Heart right ventricle (tissue), 16 donors: ENCODE measurements around the gene EDAR. TPM values are rescaled to one million over a fixed set of nuclear protein-coding genes. Genes with fewer than 3 reads are reported as not detected.

Source experiments
- ATAC-seq, 8 donors: fragments of 200-7000 bp; cut with Tn5 transposase; one replicate each; pipeline ENCODE4 v1.9.1; 2020; ENCODE audit warnings: mild to moderate bottlenecking in 8 of 8, moderate library complexity in 8 of 8, moderate number of reproducible peaks in 1 of 8
- DNase-seq, 2 donors: peaks; one replicate each; pipeline ENCODE4 v3.0.0-alpha.2; 2020
- H3K27ac ChIP-seq, 10 donors: fragments of 200-600 bp; sonication (generic) in 2 of 10; one replicate each; pipeline versions ENCODE4 v1.5.0 to v1.8.0; 2020 to 2022; ENCODE audit warnings: mild to moderate bottlenecking in 3 of 10
- H3K27me3 ChIP-seq, 7 donors: fragments of 200-600 bp; one replicate each; pipeline ENCODE4 v1.8.0; 2021 to 2022; ENCODE audit warnings: mild to moderate bottlenecking in 2 of 7
- H3K36me3 ChIP-seq, 9 donors: fragments of 200-600 bp; sonication (generic) in 1 of 9; one replicate each; pipeline versions ENCODE4 v1.5.0 to v1.8.0; 2020 to 2022; ENCODE audit warnings: mild to moderate bottlenecking in 2 of 9
- H3K4me1 ChIP-seq, 9 donors: fragments of 200-600 bp; sonication (generic) in 1 of 9; one replicate each; pipeline versions ENCODE4 v1.5.0 to v1.8.0; 2020 to 2022; ENCODE audit warnings: mild to moderate bottlenecking in 4 of 9
- H3K4me3 ChIP-seq, 10 donors: fragments of 200-600 bp; sonication (generic) in 2 of 10; one replicate each; pipeline versions ENCODE4 v1.5.0 to v1.8.0; 2020 to 2022; ENCODE audit warnings: mild to moderate bottlenecking in 7 of 10, moderate library complexity in 2 of 10
- H3K9me3 ChIP-seq, 11 donors: fragments of 200-600 bp in 10 of 11; sonication (generic) in 2 of 11; one replicate each; pipeline versions ENCODE4 v1.5.0 to v1.8.0; 2013 to 2022; ENCODE audit warnings: mild to moderate bottlenecking in 2 of 11, control low read depth in 1 of 11, moderate library complexity in 1 of 11
- WGBS, 2 donors: extraction: QIAGEN DNeasy Blood & Tissue Kit; methylation state at CpG; one replicate each; pipeline ENCODE4 v1.1.7; 2013; ENCODE audit warnings: inconsistent platforms in 1 of 2; 5-methylcytosine and 5-hydroxymethylcytosine counted together
- intact Hi-C, 10 donors: fragments of 100-400 bp; cut with DNase I; formaldehyde crosslinking; loops; one replicate each; pipeline versions ENCODE4 v1.11.1 to v1.14.2; 2022
- polyA plus RNA-seq, 2 donors: library from polyadenylated mRNA; stranded (reverse); fragments of 200-250 nt; gene quantifications; one replicate each; pipeline ENCODE4 v1.2.3, GENCODE V29; 2013
- total RNA-seq, 10 donors: library from RNA; stranded (reverse); fragmentation: NEBNext Ultra II Directional in 3 of 10; extraction: Animal tissue kit (Norgen Biotek cat#: 25700) in 3 of 10; gene quantifications; one replicate each; pipeline versions ENCODE4 v1.2.1 to v1.2.4, GENCODE V29; 2021 to 2023
- TF ChIP-seq, protein P1 (sequence below), 9 donors: fragments of 200-600 bp; sonication (generic) in 2 of 9; IDR thresholded peaks; one replicate each; pipeline versions ENCODE4 v1.5.0 to v1.8.0; 2021 to 2022; ENCODE audit warnings: antibody characterized with exemption in 9 of 9, mild to moderate bottlenecking in 5 of 9, moderate library complexity in 1 of 9
- donor health status: Arrhythmogenic right ventricular cardiomyopathy.
- donor health status: ischemic (EF 13 %, LVEDD 7.1; RV severe dilation, severe dysfunction).
- donor health status: healthy with polysubstance abuse.
- donor health status: DM: no; HTN: yes; CAD: no.
- donor health status: DM: no; HTN: no; CAD: no.
- donor health status: ischemic (EF 25% LVEDD 6.9; RV normal size, moderate dysfunction).
- donor health status: ischemic (EF 25% LVEDD 5.7; RV mildly dilated, moderate dysfunction).
- donor health status: healthy.
- donor health status: DM: yes; HTN: yes; CAD: no.
- donor health status: Ischemic cardiomyopathy.
- donor health status: ischemic (EF 35%, LVEDD 5.7; RV mildly dilated, moderate dysfunction).
- donor health status: nonischemic (EF 11% LVEDD 7.7; RV severe dilation, severe dysfunction).
- donor health status: DM: yes; HTN: yes; CAD: no.
- donor health status: PGD.
- donor health status: ischemic (EF 29% LVEDD 5.4; RV normal size, mild dysfunction).
- donor health status: nonischemic (EF 23%, LVEDD 6.1; RV moderate dilation, normal function).

EDAR gene
- total and polyA plus RNA-seq, 12 donors: 0.07 to 0.34 TPM; not detected in 10

DNA sequence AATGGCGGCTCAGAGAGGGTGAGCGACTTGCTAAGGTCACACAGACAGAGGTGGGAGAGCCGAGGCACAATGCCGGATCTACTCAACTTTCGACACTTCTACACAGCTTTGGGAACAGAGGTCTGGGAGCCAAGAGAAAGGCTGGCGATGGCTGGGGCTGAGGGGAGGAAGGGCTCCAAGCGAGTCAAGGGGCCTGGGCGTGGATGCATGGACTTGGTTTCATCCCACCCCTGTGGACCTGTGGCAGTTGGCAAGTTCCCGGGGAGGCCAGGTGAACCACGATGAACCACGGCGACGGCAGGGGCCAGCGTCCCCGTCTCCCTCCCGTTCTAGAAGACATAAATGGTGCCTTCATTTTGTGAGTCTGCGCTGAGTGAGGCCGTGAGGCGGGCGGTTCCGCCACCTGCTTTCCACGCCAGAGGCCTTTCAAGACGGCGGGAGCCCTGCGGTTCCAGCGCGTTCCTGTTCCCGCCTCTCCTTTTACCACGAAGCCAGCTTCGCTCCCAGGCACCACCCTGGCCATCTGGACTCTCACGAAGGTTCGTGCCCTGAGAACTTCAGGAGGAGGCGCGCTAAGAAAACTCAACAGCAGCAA is 46.7 kb downstream of the EDAR start:
- peaks cover 0 to 5% (median 0%) of the 10 kb centered on the region in 7 donors for H3K27me3 ChIP-seq
- peaks cover 0 to 7% (median 0%) of the 10 kb centered on the region in 9 donors for H3K4me1 ChIP-seq
- intact Hi-C loops: no loop called here
- no peak overlapping the region for H3K27ac ChIP-seq
- ATAC-seq (no peak), DNase-seq (no peak)
- peaks cover 0 to 24% (median 4%) of the 10 kb centered on the region in 11 donors for H3K9me3 ChIP-seq
- 94 to 95% methylated on average over 34 of the region's 34 CpGs for WGBS, 2 donors
- TF ChIP-seq, protein P1, sequence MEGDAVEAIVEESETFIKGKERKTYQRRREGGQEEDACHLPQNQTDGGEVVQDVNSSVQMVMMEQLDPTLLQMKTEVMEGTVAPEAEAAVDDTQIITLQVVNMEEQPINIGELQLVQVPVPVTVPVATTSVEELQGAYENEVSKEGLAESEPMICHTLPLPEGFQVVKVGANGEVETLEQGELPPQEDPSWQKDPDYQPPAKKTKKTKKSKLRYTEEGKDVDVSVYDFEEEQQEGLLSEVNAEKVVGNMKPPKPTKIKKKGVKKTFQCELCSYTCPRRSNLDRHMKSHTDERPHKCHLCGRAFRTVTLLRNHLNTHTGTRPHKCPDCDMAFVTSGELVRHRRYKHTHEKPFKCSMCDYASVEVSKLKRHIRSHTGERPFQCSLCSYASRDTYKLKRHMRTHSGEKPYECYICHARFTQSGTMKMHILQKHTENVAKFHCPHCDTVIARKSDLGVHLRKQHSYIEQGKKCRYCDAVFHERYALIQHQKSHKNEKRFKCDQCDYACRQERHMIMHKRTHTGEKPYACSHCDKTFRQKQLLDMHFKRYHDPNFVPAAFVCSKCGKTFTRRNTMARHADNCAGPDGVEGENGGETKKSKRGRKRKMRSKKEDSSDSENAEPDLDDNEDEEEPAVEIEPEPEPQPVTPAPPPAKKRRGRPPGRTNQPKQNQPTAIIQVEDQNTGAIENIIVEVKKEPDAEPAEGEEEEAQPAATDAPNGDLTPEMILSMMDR (IDR thresholded peaks at IDR 0.05): no peak
- H3K4me3 ChIP-seq: no peak overlapping the region
- H3K36me3 ChIP-seq: no peaks in the 10 kb centered on the region

DNA sequence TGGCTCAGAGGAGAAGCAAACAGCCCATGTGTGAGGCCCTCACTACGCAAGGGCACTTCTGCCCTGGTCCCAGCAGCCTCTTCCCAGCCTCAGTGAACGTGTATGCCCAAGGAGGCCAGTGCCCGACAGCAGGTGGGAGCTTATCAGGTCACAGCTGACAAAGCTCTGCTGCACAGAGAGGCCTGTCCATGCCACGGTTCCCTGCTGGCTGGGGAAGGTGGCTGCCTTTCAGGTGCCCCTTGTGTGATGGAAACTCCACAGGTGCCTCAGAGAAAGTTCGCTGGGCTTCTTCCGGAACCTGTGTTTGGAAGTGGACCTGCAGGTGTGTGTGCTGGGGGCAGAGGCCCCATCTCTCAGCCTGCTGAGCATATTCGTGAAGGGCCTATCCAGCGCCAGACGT is 47.3 kb downstream of the EDAR start:
- Histone ChIP-seq H3K4me3 (no peak overlapping the region), H3K27me3 (peaks cover 0 to 5% (median 0%) of the 10 kb centered on the region in 7 donors), H3K27ac (no peak overlapping the region), H3K4me1 (peaks cover 0 to 12% (median 0%) of the 10 kb centered on the region in 9 donors), H3K36me3 (no peaks in the 10 kb centered on the region), H3K9me3 (peaks cover 0 to 18% (median 0%) of the 10 kb centered on the region in 11 donors)
- ATAC-seq (no peak), DNase-seq (no peak)
- 76 to 82% methylated on average over 9 of the region's 9 CpGs for WGBS, 2 donors
- TF ChIP-seq, protein P1 (IDR thresholded peaks at IDR 0.05): no peak
- intact Hi-C loops: no loop called here

DNA sequence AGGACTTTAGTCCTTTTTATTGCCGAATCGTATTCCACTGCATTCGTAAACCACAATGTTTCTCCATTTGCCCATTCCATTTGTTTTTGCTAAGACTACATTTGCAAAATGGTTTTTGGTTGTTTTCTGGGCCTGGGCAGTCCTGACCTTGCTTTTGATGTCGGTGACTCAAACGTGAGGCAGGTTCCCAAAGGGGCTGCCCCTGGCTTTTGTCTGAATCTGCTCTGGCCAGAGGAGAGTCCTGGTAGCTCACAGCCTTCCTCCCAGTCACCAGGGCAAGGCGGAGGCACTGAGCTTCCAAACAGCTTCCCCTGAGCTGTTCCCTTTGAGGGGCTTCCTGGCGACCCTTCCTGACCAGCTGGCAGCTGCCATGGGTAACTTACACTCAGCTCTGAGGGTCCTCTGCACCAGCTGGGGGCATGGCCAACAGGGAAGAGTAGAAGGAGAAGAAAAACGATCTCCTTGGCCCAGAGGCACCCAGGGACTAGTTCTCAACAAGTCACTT is 47.8 kb downstream of the EDAR start:
- peaks cover 0 to 13% (median 0%) of the 10 kb centered on the region in 11 donors for H3K9me3 ChIP-seq
- H3K4me3 ChIP-seq: no peak overlapping the region
- intact Hi-C loops: no loop called here
- no peak overlapping the region for H3K27ac ChIP-seq
- ATAC-seq (no peak), DNase-seq (no peak)
- 74 to 84% methylated on average over 8 of the region's 8 CpGs for WGBS, 2 donors
- TF ChIP-seq, protein P1 (IDR thresholded peaks at IDR 0.05): no peak
- peaks cover 0 to 16% (median 0%) of the 10 kb centered on the region in 9 donors for H3K4me1 ChIP-seq
- no peaks in the 10 kb centered on the region for H3K36me3 ChIP-seq
- H3K27me3 ChIP-seq: peaks cover 0 to 5% (median 0%) of the 10 kb centered on the region in 7 donors

DNA sequence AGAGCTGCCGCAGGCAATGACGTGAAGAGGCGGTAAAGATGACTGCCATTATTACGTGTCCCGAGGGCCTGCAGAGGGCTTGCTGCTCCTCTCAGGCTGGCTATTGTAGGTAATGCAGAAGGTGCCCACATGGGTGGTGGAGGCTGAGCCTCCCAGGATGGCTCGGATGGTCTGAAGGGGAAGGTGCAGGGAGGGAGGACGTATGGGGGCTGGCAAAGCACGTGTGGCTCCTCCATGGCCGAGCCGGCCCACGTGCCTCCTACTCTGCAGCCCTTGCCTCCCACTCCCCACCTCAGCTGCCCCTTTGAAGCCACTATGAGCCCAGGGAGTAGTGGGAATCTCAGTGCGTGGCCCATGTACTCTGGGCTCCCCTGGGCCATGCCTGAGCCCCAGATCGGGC is 48.9 kb downstream of the EDAR start:
- H3K27ac ChIP-seq: no peak overlapping the region
- H3K4me1 ChIP-seq: peaks cover 0 to 12% (median 0%) of the 10 kb centered on the region in 9 donors
- peaks cover 0 to 2% (median 0%) of the 10 kb centered on the region in 11 donors for H3K9me3 ChIP-seq
- H3K27me3 ChIP-seq: peaks cover 0 to 5% (median 0%) of the 10 kb centered on the region in 7 donors
- ATAC-seq: no peak
- TF ChIP-seq, protein P1 (IDR thresholded peaks at IDR 0.05): no peak
- H3K4me3 ChIP-seq: no peak overlapping the region
- intact Hi-C loops: no loop called here
- WGBS, 2 donors: 84 to 90% methylated on average over 13 of the region's 13 CpGs
- DNase-seq: no peak
- H3K36me3 ChIP-seq: no peaks in the 10 kb centered on the region
